Stimulated activated CD4-positive, alpha-beta T cell treated with anti-CD3 and anti-CD28 coated beads, Interleukin-2, amount 100 ng/mL, for 48 hours (primary cell): ENCODE results near the gene PPARA.
A peak's percentile ranks its signal among the peaks of the same experiment; 100 is the strongest.

Experiments
- DNase-seq, 2 donors: peaks; one replicate each; pipeline ENCODE4 v3.0.0-alpha.2; 2020

PPARA gene

GRCh38 chr22:46145896-46146295 is 4.4 kb upstream of the PPARA start:
- DNase-seq = no peak

- no peak for DNase-seq
Measured at GRCh38 chr22:46146329-46146728, 4.0 kb upstream of the PPARA start.

GRCh38 chr22:46147061-46147460 is 3.3 kb upstream of the PPARA start:
- no peak for DNase-seq

- DNase-seq = no peak
Measured at GRCh38 chr22:46147471-46148267, 2.7 kb upstream of the PPARA start.

GRCh38 chr22:46148336-46148735 is 2.0 kb upstream of the PPARA start:
- no peak for DNase-seq

- no peak for DNase-seq
Measured at GRCh38 chr22:46148816-46149511, 1.4 kb upstream of the PPARA start.

GRCh38 chr22:46149512-46150033 is 753 bp upstream of the PPARA start:
- peak in 1 of 2 donors; percentile 14 for DNase-seq

- peak; percentile 36 to 40 for DNase-seq
Measured at GRCh38 chr22:46150655-46151477, 540 bp downstream of the PPARA start.

GRCh38 chr22:46153930-46154329 is 3.6 kb downstream of the PPARA start:
- DNase-seq = no peak

- no peak for DNase-seq
Measured at GRCh38 chr22:46156031-46156430, 5.7 kb downstream of the PPARA start.

- DNase-seq = no peak
Measured at GRCh38 chr22:46158283-46158682, 8.0 kb downstream of the PPARA start.

GRCh38 chr22:46159212-46159611 is 8.9 kb downstream of the PPARA start:
- no peak for DNase-seq

- DNase-seq = no peak
Measured at GRCh38 chr22:46159777-46160176, 9.5 kb downstream of the PPARA start.

- DNase-seq = no peak
Measured at GRCh38 chr22:46162285-46162684, 12.0 kb downstream of the PPARA start.

- no peak for DNase-seq
Measured at GRCh38 chr22:46162771-46163556, 12.6 kb downstream of the PPARA start.

- no peak for DNase-seq
Measured at GRCh38 chr22:46163557-46163888, 13.2 kb downstream of the PPARA start.

GRCh38 chr22:46165977-46166376 is 15.7 kb downstream of the PPARA start:
- no peak for DNase-seq

- no peak for DNase-seq
Measured at GRCh38 chr22:46169628-46170027, 19.3 kb downstream of the PPARA start.

- DNase-seq = no peak
Measured at GRCh38 chr22:46171940-46172339, 21.6 kb downstream of the PPARA start.

GRCh38 chr22:46172522-46173110 is 22.3 kb downstream of the PPARA start:
- no peak for DNase-seq

GRCh38 chr22:46173152-46173551 is 22.8 kb downstream of the PPARA start:
- DNase-seq = no peak

GRCh38 chr22:46175631-46176030 is 25.3 kb downstream of the PPARA start:
- DNase-seq = no peak
